A673 (cell line): Measurements from ENCODE around the gene GEMIN8.

ENCODE experiments used
- CTCF ChIP-seq: fragments of 300-800, 200-600 bp; sonication (generic); conservative IDR thresholded peaks from 2 replicates; pipeline ENCODE4 v1.5.1; 2017; ENCODE audit warnings: low read depth, mild to moderate bottlenecking, antibody characterized with exemption, low read length, moderate library complexity, mixed read lengths
- EZH2 ChIP-seq: fragments of 200-600 bp; sonication (generic); IDR thresholded peaks from 2 replicates; pipeline ENCODE4 v1.6.1; 2017; ENCODE audit warnings: borderline replicate concordance, low read depth, mild to moderate bottlenecking, mixed read lengths, antibody characterized with exemption, low read length; ENCODE audit not compliant: poor library complexity, severe bottlenecking

- no peak for TF ChIP-seq CTCF
- no peak for TF ChIP-seq EZH2
These were observed 13.8 kb downstream of the GEMIN8 start for GRCh38 chrX:14015941-14016340.
